Measurements from ENCODE around the gene RBM47.

RBM47 gene

GRCh38 chr4:40375095-40375494 lies 254.6 kb downstream of the RBM47 start:
- H3K36me3 ChIP-seq (replicated peaks), result no peaks in the 10 kb centered on the region
- in situ Hi-C loops (cut with HindIII; ENCODE audit: low pct_ligation_motif_present, low sequenced_read_pairs), result no loop called here
- no peak overlapping the region for H3K27ac ChIP-seq
- no peak overlapping the region for H3K4me3 ChIP-seq (ENCODE audit: low read depth, low read length)
- TF ChIP-seq CTCF (IDR thresholded peaks at IDR 0.05; ENCODE audit: low read depth, low read length, missing control alignments), result no peak
- no peak for DNase-seq
- peaks cover 2% of the 10 kb centered on the region for H3K27me3 ChIP-seq (replicated peaks)

- in situ Hi-C loops (cut with HindIII; ENCODE audit: low pct_ligation_motif_present, low sequenced_read_pairs), result no loop called here
- Histone ChIP-seq H3K36me3 (replicated peaks) (no peaks in the 10 kb centered on the region), H3K27ac (no peak overlapping the region), H3K27me3 (replicated peaks) (peaks cover 2% of the 10 kb centered on the region), H3K4me3 (ENCODE audit: low read depth, low read length) (no peak overlapping the region)
- TF ChIP-seq CTCF (IDR thresholded peaks at IDR 0.05; ENCODE audit: low read depth, low read length, missing control alignments), result no peak
- no peak for DNase-seq
These were observed 256.0 kb downstream of the RBM47 start for GRCh38 chr4:40373636-40374035.
